ENCODE data around the gene TMEM255A.
"Not testable (repeated sequence)": the region's sequence is repeated elsewhere in the genome, so short reads cannot be mapped to it uniquely, and the experiment has no call there.

The TMEM255A gene

DNA sequence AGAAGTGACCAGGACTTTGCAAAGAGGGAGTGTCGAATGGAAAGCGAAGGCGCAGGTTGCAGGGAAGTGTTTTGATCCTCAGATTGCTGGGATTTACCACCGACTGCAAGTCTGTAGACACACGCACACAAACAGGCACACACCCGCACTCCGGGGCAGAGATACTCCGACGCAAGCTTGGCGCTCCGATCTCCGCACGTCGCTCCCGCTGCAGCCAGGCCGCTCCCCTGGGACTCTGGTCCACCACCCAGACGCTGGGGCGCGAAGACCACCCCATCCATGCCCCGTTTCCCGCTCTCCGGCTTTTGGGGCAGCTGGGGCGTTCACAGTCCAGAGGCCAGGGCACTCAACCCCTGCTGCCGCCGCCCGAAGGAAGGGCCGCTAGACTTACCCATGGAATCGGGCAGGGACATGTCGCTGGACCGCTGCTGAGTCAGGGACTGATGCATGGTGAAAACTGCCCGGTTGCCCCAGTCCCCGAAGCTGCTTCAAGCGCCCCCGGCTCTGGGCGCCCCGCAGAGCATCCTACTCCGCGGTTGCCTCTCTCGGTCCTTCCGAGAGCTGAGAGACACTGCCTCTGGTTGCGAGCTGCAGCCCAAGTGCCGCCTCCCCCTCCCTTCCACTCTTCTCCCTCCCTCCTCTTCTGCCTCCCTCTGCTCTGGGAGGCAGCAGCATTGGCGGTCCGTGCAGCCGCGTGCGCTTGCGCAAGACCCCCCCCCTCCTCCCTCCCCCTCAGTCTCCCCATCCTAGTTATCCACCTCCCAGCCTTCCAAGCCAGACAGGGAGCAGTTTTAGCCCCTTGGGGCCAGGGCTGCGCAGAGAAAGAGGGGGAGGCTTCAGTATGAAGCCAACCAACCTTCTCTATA is at the start of gene TMEM255A:
Gene TMEM255A (minus strand): TSS at position 601 of the 866 bp plus-strand sequence. CDS start 152 bp downstream, at position 449.
- no peak for DNase-seq

- DNase-seq = no peak
Measured at GRCh38 chrX:120358737-120359456, 47.6 kb upstream of the TMEM255A start.

GRCh38 chrX:120357186-120357585 is 45.9 kb upstream of the TMEM255A start:
- no peak for DNase-seq

- no peak for DNase-seq
Measured at GRCh38 chrX:120356084-120356483, 44.8 kb upstream of the TMEM255A start.

DNA sequence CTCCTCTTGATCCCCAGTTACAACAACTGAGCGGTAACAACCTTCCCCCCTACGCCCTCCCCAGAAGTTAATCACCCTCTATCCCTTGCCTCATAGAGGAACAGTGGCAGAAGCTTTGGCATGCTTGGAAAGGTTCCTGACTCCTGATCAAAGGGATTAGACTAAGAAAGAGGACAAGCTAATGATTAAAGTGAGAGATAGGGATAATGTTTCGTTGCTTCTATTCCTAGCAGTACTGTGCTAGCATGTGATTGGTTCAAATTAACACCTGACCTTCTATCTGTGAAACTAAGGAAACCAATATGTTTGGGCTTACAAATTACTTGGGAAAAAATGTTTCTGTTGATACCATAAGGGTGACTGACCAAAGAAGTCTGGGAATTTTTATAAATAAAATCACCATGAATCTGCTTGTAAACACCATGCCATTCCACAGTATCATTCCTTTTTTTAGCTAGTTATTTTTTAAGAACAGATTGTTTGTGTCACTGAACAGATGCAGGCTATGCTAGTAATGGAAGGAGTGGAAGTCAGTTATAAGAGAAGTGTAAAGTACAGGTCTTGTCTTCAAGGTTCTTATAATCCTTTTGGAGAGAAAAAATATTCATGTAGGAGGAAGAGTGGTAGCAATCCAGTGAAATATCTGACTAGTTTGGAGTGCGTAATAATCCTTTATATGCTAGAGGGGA is 39.3 kb upstream of the TMEM255A start:
- no peak for DNase-seq

DNA sequence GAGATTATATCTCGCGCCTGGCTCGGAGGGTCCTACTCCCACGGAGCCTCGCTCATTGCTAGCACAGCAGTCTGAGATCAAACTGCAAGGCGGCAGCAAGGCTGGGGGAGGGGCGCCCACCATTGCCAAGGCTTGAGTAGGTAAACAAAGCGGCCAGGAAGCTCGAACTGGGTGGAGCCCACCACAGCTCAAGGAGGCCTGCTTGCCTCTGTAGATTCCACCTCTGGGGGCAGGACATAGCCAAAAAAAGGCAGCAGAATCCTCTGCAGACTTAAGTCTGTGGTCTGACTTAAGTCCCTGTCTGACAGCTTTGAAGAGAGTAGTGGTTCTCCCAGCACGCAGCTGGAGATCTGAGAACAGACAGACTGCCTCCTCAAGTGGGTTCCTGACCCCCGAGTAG is 33.3 kb upstream of the TMEM255A start:
- DNase-seq = not testable (repeated sequence)

DNA sequence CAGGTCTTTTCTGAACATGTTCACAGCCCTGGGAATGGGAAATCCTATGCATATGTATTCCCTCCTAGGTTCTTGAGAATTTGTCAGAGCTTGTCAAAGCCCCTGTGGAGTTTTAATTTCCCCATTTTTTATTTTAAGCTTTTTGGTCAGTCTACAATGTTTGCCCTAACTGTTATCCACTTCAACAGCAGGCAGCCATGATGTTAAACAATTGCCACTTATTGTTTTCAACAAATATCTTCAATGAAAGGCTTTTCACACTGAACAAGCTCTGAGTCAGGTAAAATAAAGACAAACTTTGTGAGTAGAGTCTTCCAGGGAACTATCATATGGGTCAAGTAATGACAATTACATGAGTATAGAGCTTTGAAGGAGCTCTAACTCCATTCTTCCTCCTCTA is 25.6 kb upstream of the TMEM255A start:
- DNase-seq = no peak

DNA sequence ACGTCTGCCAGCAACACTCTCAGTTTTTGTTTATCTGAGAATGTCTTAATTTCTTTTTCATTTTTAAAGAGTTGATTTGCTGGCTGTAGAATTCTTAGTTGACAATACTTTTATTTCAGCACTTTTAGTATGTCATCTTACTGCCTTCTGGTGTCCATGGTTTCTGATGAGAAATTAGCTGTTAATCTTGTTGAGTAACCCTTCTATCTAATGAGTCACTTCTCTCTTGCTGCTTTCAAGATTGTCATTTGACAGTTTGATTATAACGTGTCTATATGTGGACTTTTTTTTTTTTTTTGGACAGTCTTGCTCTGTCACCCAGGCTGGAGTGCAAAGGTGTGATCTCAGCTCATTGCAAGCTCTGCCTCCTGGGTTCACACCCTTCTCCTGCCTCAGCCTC is 24.0 kb upstream of the TMEM255A start:
- DNase-seq = no peak

- DNase-seq = no peak
Measured at GRCh38 chrX:120334603-120335002, 23.3 kb upstream of the TMEM255A start.

GRCh38 chrX:120334151-120334550 is 22.9 kb upstream of the TMEM255A start:
- no peak for DNase-seq

DNA sequence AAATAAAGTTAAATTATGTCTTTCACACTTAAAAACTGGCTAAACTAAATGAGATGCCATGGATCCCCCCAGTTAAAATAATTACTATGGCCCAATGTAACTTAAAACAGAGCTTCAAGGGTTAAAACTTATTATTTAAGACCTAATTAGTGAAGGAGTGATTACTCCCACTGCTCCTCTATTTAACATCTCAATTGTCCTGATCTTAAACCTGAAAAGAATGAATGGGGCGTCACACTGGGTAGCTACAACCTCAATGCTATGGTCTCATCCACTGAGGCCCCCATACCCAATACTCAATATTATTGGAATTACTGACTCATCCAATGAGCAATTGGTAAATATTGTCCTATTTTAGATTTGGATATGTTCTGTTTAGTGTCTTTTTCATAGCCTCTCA is 21.1 kb upstream of the TMEM255A start:
- no peak for DNase-seq

- no peak for DNase-seq
Measured at GRCh38 chrX:120331116-120331515, 19.9 kb upstream of the TMEM255A start.

DNA sequence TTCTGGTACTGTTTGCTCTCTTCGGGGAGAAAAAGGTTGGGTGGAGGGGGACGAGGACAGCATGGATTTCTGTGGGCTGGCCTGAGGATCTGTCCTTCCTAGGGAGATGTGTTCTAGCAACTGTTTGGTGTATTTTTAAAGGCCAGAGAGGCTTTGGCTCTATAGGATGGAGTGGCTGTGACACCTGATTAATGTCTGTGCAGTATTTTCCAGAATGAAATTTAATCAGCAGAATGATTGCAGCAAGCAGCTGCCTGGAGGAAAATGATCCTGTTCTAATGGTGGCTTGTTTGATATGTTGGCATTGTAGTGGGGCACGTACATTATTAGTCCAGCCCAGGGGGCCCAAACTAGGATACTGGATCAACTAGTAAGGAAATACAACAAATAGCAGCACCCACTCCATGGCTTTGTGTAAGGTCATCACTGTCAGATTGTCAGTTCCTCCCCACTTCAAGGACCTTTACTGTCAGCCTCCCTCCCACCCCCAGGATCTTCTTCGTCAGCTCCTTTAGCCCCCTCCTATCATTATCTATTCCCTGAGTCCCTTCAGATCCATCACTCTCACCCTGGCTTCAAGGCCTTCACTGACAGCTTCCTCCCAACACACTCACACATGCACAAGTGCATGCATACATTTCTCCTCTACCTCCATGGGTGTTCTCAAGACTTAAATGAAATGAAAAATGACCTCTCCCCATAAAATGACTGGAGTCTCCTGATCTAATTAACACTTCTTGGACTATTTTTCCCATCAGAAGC is 10.4 kb upstream of the TMEM255A start:
- DNase-seq = no peak

DNA sequence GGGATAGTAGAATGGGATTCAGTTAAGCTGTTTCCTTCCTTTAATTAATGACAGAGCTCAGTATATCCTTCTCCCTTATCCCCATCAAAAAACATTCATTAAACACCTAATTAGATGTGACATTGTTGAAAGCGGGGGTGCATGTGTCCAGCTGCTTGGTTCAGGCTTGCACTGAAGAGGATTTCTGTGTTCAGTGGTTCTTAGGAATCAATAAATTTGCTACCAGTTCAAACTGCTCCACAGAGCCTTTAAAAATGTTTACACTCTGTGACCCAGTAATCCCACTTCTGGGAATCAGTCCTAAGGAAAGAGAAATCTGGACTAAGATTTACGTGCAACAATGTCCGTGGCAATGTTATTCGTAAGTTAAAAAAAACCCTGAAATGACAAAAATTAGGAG is 7.2 kb upstream of the TMEM255A start:
- no peak for DNase-seq

- no peak for DNase-seq
Measured at GRCh38 chrX:120316587-120317283, 5.5 kb upstream of the TMEM255A start.

DNA sequence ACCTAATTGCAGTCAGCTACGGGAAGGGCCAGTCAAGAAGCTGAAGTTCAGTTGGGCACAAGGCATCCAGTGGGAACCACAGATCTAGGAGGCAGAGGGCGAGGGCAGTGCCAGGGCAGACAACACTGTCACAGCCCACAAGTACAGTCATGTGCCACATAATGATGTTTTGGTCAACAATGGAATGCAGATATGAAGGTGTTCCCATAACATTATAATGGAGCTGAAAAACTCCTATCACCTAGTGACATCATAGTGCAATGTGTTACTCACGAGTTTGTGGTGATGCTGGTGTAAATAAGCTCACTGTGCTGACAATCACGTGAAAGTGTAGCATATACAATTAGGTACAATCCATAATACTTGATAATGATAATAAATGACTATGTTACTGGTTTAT is 4.5 kb upstream of the TMEM255A start:
- no peak for DNase-seq

GRCh38 chrX:120311727-120312063 is 434 bp upstream of the TMEM255A start:
- no peak for DNase-seq

- no peak for DNase-seq
Measured at GRCh38 chrX:120309873-120310705, 1.2 kb downstream of the TMEM255A start.

DNA sequence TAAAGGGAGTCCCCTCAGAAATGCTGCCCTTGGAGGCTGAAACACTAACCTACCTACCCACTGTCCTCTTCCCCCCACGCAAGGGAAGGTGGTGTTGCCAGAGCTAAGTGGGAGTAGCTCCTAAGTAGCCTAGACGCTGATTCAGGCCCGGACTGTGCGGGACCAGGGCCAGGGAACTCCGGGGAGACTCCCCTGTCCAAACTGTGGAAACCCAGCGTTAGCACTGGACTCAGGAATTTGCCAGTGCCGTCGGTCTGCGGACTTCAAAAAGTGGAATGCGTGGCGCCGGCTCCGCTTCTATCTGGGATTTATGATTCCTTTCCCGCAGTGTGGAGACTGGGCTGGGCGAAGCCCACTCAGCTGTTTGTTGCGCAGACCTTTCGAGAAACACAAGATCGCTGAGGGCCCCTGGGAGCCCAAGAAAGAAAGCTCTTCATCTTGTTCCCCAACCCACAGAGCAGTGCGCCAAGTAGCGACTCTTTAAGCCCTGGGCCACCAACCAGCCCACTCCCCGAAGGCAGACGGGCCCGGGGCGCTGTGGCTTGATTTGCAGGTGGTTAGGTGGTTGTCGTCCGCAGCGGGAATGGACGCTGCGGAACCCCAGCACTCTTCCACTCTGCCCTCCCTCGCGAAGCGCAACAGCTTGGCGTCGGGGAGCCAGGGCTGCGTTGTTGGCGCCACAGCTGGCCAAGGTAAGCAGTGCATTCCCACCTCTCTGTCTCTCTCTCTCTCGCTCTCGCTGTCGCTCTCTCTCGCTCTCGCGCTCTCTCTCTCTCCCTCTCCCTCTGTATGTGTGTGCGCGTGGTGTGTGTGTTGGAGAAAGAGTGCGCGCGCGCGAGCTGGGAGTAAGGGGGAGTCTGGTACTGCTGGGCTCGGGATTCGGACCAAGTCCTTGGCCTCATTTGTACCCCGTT is 2.0 kb downstream of the TMEM255A start:
- no peak for DNase-seq

DNA sequence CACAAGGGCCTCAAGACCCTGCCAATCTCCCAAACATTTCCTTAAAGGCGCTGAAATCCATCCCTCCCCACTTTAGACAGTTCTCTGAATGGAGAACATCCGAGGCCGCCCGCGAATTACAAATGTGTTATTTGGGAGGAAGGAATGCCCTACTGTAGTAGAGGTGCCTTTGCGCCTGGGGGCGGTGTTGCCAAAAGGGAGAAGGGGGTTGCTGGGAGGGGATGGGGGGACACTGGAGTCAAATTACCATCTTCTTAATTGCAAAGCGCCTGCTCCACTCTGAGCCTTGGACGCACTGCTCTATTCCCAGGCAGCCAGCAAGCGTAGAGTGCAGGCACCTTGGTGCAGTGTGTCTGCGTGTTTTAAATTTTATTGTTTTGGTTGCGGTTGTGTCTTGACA is 2.7 kb downstream of the TMEM255A start:
- no peak for DNase-seq
